ENCODE data around the gene LRRC38.

GRCh38 chr1:13554798-13555197, 41.0 kb upstream of the LRRC38 start:
- no peak for TF ChIP-seq CTCF (IDR thresholded peaks at IDR 0.05)
- no peak for TF ChIP-seq POLR2AphosphoS5 (IDR thresholded peaks at IDR 0.05)
- TF ChIP-seq POLR2A (IDR thresholded peaks at IDR 0.05), result no peak

Data from upper lobe of left lung (tissue), 4 donors.